Left renal cortex interstitium (tissue), 4 donors: Measurements from ENCODE around the gene WFDC2. TPM values are rescaled to one million over a fixed set of nuclear protein-coding genes. Genes with fewer than 3 reads are reported as not detected.

Experiments used
- DNase-seq, 4 donors: peaks; one replicate each; pipeline ENCODE4 v3.0.0-alpha.2; 2013; ENCODE audit warnings: low read depth in 4 of 4, low spot score in 2 of 4, missing footprints in 1 of 4
- polyA plus RNA-seq, 4 donors: library from polyadenylated mRNA; unstranded; fragments of 120-200 nt; gene quantifications; one replicate each; pipeline ENCODE4 v1.2.1, GENCODE V29; 2013; ENCODE audit not compliant: insufficient read length in 4 of 4

The WFDC2 gene
- polyA plus RNA-seq, 4 donors = 156 to 270 (median 212) TPM

DNA sequence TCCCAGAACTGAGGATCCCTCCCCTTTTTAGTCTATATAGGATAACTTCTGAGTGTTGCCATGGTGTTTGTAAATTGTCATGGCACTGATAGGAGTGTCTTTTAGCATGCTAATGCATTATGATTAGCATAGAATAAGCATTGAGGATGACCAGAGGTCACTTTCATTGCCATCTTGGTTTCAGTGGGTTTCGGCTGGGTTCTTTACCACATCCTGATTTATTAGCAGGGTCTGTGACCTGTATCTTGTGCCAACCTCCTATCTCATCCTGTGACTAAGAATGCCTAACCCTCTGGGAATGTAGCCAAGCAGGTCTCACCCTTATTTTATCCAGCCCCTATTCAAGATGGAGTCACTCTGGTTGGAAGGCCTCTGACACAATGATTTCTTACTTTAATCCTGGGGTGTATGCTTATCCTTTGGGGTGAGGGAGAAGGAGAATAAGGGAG, 19.6 kb downstream of the WFDC2 start:
- DNase-seq = no peak

DNA sequence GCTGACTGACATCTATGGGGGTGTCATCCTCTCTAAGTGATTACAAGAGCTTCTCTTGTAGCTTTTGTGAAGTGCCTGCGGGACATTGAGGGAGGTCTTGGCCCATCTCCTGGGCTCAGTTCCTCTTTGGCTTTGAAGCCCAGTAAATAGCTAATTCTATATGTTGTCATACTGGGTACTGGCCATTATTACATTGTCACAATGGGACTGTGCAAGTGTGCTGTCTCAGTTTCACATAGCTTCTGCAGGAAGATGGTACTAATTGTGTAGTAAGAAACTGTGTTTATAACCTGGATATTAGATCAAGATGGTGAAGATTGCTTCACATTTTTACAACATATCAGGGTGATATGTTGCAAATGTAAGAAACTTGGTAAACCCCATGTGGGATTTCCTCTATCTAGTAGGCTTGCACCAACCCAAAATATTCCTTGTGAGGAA, 26.0 kb downstream of the WFDC2 start:
- DNase-seq = no peak

DNA sequence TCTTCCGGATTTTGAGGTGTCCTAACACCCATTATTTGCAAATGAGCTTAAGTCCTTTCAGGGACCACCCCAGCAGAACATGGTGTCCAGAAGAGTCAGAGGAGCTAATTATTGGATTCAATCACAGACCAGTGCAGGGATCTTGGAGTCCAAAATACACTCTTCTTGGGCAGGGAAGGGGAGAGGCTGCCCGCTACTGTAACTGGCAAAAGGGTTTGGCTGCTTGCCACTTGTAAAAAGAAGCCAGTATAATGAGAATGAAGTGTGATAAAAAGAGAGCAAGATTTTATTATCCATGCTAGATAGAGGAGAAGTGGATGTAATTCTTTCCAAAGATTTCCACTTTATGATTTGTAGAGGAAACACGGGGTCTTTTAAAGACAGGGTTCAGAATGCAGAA, 26.6 kb downstream of the WFDC2 start:
- no peak for DNase-seq

DNA sequence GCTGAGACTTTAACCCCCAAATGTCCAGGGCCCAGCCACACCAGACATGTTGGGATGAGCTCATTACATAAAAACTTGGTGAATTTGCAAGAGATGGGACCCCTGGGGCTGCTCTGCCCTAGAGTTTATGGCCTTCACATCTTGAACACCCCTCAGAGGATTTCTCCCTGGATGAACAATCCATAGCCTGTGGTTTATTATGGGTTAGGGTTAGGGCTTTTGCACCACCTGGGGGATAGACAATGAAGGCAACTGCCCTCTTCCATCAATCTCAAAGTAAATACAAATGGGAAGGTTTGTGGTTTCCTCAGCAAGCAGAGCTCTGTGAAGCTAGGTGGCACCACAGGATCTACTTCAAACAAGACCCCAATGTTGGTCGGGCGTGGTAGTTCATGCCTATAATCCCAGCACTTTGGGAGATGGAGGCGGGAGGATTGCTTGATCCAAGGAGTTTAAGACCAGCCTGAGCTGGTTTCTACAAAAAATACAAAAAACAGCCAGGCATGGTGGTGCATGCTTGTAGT, 28.5 kb downstream of the WFDC2 start:
- no peak for DNase-seq

DNA sequence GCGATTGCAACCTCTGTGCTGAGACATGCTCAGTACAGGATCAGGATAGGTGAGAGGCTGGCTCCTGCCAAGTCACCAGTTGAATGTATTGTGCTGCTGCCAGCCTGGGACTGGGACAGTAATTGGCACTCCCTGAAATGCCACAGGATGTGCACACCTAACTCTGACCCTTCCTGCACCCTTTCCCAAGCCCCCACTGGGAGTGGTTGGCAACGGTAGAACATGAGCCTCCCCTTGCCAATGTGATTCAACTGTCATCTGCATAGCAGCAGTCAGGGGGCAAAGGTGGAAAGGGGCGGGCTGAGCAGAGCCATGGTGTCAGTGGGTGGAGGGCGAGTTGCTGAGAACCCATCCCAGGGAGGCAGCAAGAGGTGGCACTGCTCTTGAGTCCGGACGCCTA, 30.5 kb downstream of the WFDC2 start:
- no peak for DNase-seq

DNA sequence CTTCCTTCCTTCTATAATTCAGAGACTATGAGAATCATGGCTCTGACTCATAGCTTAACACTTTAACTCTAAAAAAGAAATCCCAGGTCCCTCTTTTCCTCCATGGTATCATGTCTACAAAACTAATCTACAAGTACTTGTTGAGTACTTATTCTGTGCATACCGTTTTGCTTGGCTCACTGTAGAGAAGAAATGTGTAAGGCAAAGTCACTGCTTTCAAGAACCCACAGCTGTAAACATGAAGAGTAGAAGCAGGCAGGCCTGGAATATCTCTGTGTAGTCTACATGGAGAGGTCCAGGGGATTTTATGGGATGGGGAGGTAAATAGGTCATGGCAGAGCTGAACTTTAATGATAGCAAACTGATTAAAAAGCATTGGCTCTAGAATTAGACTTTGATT, 32.0 kb downstream of the WFDC2 start:
- no peak for DNase-seq

DNA sequence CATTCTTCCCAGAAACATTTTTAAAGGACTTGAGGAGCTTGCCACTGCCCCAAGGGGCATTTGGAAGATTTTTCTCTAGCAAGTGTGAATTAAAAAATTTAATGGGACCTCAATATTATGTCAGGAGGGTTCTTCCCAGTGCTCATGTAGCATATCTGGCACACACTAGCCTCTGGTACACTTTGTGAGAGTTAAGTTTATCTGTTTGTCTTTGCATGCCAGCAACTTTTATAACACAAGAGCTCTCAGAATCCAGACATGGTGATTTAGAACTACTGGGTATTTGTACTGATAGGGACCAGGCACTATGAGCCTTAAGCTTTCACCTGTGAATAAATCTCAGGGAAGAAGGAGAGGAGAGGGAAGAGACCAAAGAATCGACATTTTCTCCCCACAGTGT, 33.0 kb downstream of the WFDC2 start:
- no peak for DNase-seq

DNA sequence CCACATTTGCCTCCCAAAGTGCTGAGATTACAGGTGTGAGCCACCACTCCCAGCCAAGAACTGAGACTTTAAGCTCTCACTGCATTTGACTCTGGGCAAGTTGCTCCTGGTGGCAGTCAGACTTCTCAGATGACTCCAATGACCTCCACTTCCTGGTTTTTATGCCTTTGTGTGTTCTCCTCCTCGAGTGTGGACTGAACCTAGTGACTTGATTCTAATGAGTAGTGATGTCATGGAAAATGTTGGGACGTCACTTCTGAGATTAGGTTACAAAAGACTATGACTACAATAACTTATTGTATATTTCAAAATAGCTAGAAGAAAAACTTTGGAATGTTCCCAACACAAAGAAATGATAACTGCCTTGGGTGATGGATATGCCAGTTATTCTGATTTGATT, 33.9 kb downstream of the WFDC2 start:
- DNase-seq = no peak

DNA sequence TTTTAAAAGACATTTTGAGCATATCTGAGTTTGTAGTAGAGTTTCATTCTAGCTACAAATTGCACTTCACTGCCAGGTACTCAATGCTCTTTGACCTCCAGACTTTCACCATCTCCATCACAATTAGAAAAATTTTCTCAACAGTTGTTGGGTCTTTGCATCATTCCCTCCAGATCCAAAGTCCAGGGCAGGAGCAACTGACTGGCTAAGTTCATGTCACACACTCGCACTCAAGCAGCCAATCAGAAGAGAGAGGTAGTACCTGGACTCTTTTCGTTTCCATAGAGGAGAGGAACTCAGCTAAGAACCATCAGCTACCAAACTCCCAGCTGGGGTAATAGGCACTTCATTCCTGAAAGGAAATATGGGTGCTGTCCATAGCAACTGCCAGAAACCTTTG, 36.8 kb downstream of the WFDC2 start:
- no peak for DNase-seq

DNA sequence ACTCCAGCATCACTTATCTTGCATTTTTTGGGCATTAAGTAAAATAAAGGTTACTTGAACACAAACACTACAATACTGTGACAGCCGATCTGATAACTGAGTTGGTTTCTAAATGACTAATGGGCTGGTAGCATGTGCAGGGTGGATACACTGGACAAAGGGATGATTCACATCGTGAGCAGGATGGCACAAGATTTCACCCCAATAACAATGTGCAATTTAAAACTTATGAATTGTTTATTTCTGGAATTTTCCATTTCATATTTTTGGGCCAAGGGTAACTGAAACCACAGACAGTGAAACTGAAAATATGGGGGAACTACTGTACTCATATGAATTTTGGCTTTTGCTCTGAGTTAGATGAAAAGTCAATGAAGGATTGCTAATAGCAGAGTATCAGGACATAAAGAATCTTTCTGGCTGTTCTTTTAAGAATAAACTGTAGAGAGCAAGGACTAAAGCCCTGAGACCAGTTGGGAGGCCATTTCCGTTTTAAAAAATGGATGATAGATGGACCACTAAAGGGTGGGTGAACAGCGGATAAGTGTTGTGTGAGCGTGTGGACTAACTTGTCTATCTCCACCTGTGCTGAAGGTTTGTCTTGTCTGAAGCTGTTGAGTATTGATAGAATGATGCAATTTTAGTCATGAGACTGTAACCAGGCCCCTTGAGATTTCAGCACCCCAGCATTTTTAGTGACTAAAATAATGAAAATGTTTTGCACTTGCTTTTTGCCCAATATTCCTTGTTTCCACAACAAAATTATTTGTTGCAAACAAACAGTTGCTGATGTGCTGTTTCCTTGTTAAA, 37.7 kb downstream of the WFDC2 start:
- DNase-seq = no peak

DNA sequence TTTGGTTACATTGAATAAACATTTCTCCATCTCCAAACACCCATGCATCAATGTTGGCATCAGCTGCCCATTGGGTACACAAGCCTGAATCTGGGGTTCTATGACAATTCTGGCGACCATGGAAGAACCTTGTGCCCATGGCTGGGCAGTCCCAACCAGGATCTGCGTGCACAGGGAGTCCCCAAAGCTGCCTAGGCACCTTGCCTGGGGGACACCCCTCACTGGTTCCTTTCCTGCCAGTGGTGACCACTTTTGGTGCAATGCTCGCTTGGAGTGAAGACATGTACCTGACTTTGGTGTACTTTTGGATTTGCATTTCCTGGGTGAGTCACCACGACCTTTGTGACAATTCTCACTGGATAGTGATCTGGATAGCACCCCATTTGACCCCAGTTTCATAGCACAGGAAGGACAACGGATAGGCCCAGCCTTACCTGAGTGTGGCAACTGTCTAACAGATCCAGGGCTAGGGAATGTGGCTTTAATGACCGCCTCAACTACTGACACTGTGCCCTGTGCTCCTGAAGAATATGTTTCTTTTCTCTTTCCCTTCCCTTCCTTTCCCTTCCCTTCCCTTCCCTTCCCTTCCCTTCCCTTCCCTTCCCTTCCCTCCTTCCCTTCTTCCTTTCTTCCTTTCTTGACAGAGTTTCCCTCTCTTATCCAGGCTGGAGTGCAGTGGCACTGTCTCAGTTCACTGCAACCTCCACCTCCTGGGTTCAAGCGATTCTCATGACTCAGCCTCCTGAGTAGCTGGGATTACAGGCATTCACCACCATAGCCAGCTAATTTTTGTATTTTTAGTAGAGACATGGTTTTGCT, 38.7 kb downstream of the WFDC2 start:
- DNase-seq = no peak

DNA sequence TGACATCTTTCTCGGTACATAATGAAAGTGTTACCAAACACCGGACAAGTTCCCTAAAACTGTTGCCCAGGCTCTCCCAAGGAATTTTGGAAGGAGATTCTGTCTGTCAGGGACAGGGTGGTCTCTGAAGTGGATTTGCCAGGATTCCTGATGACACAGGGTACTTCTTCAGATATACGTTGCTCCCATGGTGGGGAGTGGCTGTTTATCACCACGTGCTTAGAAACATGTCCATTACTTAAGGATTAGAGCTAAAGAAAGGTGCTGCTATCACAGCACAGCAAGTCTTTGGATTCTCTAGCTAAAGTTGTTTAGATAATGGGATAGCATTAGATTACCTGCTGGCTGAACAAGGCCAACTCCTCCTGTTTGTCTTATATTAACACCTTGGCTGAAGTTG, 39.5 kb downstream of the WFDC2 start:
- no peak for DNase-seq

DNA sequence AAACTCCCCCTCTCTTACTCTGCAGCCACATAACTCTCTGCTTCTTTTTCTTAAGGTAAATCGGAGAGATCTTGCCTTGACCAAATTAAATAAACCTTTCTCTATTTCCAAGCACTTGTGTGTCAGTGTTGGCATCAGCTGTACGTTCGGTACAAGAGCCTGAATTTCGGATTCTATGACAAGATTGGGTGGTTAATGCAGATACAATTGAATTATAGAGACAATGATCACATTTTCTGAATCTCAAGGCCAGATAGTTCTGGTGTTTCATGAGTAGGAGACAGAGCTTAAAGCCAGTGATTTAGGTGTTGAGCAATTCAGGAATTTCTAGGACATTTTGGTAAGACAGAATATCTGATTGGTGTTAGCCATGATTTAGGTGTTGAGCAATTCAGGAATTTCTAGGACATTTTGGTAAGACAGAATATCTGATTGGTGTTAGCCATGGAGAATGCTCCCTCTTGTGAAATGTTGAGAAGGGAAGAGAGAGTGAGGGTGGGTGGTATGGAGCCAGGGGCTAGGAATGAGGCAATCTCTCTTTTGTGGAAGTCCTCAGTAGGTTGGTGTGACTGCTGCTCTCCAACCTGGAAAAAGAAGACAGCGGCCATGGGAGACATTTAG, 40.8 kb downstream of the WFDC2 start:
- no peak for DNase-seq

DNA sequence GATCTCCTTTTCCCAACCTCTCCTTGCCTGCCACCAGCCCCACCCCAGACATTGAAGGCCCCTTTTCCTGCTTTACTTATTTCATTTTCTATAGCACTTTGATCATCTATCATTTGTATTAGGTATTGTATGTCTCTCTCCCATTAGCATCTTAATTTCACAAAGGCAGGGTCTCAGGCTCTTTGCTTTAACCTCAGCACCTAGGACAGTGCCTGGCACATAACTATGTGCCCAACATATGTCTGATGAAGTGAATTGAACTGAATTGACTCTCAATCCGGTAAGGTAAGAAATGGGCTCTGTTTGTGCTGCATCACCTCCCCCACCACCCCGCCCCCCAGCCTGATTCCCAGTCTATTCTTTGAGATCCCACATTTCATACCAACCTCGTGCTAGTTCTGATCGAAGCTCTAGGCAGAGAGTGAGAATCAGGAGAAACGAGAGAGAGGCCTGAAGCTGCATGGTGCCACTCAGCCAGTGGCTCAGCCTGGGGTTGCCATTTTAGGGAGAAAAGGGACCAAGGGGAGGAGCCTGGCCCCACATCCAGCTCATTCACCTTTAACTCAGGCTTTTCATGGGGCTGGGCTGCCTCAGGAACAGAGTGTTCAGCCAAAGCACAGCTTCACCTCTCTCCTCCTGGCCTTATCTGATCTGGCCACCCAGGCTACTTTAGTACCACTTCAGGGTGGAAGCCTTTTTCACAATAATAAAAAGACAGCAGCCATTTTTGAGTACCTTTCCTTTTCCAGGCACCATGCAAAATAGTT, 45.8 kb downstream of the WFDC2 start, which contains the start of gene SPINT3:
Gene SPINT3, minus strand, starts transcription at position 476 of the 767 bp plus-strand sequence. Its CDS starts 14 bp downstream, at position 462.
- no peak for DNase-seq

DNA sequence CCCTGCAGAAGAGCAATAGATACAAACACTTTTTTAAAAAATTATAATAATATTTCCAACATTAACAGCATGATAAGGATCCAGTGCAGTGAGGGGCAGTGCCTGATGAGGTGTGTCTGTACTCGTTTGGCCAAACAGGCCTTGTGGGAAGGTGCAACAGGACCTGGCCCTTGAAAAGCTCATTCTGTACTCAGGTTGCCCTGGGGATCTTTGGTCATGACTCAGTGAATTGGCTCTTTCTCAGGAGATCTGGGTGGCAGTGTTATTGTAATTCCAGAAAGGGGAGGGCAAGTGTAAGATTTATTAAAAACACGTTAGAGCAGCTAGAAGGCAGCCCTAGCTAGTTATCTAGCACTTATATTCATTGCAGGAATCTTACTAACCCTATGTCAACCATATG, 48.7 kb downstream of the WFDC2 start:
- DNase-seq = peak in 2 of 4 donors; percentile 3 to 25

DNA sequence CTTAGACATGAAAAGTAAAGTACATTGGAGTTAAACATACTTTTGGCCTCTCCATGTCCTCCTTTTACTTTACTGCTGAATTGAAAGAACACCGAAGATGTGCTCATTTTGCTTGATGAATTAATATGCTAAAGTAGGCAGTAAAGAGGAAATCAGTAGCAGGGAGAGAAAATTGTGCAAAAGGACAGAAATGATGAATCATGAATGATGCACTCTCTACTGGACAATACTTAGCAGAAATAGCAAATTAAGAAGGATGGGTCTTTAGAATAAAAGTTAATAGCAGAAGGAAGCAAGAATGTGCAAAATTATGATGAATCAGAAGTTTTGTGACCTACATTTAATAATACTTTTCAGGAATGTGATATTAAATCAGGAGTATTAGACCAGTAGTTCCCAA, 54.3 kb downstream of the WFDC2 start:
- DNase-seq = no peak

DNA sequence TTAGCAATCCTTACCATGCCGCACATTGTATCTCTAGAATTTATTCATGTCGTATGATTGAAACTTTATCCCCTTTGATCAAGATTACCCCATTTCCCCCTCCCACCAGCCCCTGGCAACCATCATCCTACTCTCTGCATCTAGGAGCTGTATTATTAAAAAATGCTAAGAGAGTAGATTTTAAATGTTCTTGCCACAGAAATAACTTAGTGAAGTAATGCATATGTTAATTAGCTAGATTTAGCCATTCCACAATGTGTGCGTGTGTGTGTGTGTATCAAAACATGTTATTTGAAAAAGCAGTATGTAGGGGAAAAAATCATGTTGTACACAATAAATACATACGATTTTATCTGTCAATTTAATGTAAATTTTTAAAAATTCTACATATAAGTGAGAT, 57.7 kb downstream of the WFDC2 start:
- no peak for DNase-seq
